Activated B cell treated with CpG ODN at 0.5 μM for 24 hours (primary cell): ENCODE data around the gene TRABD2B. TPM values are rescaled to one million over a fixed set of nuclear protein-coding genes. Genes with fewer than 3 reads are reported as not detected.

Experiments used
- ATAC-seq: fragments of 200-7000 bp; cut with Tn5 transposase; one replicate; pipeline ENCODE4 v1.10.0; 2021; ENCODE audit warnings: low read depth, mild to moderate bottlenecking, moderate library complexity
- CTCF ChIA-PET: fragments of 350-600 bp; sonication (Branson Sonifier 250); formaldehyde crosslinking; loops from one replicate; lab custom pipeline; 2021; ENCODE audit warnings: antibody characterized with exemption; lab: Charles Lee
- POLR2A ChIA-PET: fragments of 350-600 bp; sonication (Branson Sonifier 250); formaldehyde crosslinking; loops from one replicate; lab custom pipeline; 2021; ENCODE audit warnings: antibody characterized with exemption; lab: Charles Lee
- DNase-seq: peaks from one replicate; pipeline ENCODE4 v3.0.0; 2022
- H3K27ac Mint-ChIP-seq: one replicate; pipeline ENCODE4 v1.8.0; 2020; ENCODE audit warnings: mixed read lengths
- H3K27me3 Mint-ChIP-seq: one replicate; pipeline ENCODE4 v1.8.0; 2021; ENCODE audit warnings: mixed read lengths
- H3K36me3 Mint-ChIP-seq: one replicate; pipeline ENCODE4 v1.8.0; 2021; ENCODE audit warnings: low read depth, mixed read lengths
- H3K4me1 Mint-ChIP-seq: one replicate; pipeline ENCODE4 v1.8.0; 2021; ENCODE audit warnings: mixed read lengths
- H3K4me3 Mint-ChIP-seq: one replicate; pipeline ENCODE4 v1.8.0; 2020; ENCODE audit warnings: mild to moderate bottlenecking, mixed read lengths
- H3K9me3 Mint-ChIP-seq: one replicate; pipeline ENCODE4 v1.8.0; 2020; ENCODE audit warnings: mixed read lengths
- intact Hi-C: fragments of 100-400 bp; cut with micrococcal nuclease; formaldehyde crosslinking; loops from one replicate; pipeline ENCODE4 v1.15.1; 2024
- total RNA-seq: library from RNA; stranded (reverse); gene quantifications from 2 replicates; pipeline ENCODE4 v1.2.3, GENCODE V29; 2022
- TF ChIP-seq, protein P1 (sequence below): fragments of 200-600 bp; IDR thresholded peaks from one replicate; pipeline ENCODE4 v1.8.0; 2022; ENCODE audit warnings: antibody characterized with exemption, mild to moderate bottlenecking

The TRABD2B gene
- total RNA-seq, 1 donor from 2014 or later, result not detected

DNA sequence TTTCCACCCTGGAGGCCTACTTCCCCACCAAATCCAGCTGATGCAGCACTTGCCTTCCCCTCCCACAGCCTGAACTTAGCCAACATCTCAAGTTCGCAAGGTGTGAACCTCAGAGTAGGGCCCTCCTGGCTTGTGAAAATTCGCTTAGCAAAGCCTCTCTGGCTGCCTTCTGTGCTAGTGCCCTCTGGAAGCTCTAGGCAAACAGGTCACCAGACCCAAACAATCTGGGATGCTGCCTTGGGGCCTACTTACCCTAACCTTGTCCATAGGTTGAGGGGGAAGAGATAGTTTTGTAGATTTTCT, 30.3 kb upstream of the TRABD2B start:
- intact Hi-C loops, result no loop called here
- H3K36me3 Mint-ChIP-seq, result no peaks in the 10 kb centered on the region
- TF ChIP-seq, protein P1, sequence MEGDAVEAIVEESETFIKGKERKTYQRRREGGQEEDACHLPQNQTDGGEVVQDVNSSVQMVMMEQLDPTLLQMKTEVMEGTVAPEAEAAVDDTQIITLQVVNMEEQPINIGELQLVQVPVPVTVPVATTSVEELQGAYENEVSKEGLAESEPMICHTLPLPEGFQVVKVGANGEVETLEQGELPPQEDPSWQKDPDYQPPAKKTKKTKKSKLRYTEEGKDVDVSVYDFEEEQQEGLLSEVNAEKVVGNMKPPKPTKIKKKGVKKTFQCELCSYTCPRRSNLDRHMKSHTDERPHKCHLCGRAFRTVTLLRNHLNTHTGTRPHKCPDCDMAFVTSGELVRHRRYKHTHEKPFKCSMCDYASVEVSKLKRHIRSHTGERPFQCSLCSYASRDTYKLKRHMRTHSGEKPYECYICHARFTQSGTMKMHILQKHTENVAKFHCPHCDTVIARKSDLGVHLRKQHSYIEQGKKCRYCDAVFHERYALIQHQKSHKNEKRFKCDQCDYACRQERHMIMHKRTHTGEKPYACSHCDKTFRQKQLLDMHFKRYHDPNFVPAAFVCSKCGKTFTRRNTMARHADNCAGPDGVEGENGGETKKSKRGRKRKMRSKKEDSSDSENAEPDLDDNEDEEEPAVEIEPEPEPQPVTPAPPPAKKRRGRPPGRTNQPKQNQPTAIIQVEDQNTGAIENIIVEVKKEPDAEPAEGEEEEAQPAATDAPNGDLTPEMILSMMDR, result no peak
- ChIA-PET CTCF (no interaction called here), POLR2A (no interaction called here)
- DNase-seq (no peak), ATAC-seq (no peak)
- H3K4me3 Mint-ChIP-seq, result no peak overlapping the region
- no peak overlapping the region for H3K27ac Mint-ChIP-seq
- H3K27me3 Mint-ChIP-seq, result no peaks in the 10 kb centered on the region
- no peaks in the 10 kb centered on the region for H3K4me1 Mint-ChIP-seq
- H3K9me3 Mint-ChIP-seq, result no peaks in the 10 kb centered on the region

DNA sequence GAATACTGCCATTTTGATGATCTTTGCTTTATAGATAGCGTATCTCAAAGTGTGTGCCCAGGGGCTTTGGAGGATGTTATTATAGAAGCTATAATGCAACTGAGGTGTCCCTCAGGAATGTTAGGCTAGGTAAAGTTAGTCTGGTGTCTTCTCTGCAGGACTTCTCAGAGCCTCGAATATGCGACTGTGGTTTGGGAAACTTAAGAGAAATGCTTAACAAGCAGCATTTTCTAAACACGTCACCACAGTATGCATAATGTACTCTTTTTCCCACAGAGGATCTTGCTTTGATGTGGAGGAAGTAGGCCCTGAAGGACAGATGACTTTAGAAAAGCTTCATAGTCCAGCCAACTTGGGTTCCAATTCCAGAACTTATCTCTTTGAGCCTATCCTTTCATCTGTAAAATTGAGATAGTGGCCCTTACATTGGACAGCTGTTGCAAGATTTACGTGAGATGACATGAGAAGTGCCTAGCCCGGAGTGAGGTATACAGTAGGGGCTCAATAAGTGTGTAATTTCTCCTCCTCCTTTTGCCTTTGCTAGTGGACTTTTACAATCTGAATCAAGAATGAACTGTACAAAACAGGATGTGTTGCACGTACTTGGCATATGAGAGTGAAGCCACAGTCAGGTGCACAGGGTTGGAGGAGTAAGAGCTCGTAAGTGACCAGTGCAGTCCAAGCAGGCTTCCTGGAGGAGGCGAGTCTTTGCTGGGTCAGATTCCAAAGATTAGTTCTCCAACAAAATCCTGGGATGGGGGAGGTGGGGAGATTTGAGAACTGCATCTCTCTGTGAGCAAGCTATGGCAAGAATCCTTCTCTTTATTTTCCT, 29.7 kb upstream of the TRABD2B start:
- intact Hi-C loops, result no loop called here
- Mint-ChIP-seq H3K27ac (no peak overlapping the region), H3K36me3 (no peaks in the 10 kb centered on the region)

DNA sequence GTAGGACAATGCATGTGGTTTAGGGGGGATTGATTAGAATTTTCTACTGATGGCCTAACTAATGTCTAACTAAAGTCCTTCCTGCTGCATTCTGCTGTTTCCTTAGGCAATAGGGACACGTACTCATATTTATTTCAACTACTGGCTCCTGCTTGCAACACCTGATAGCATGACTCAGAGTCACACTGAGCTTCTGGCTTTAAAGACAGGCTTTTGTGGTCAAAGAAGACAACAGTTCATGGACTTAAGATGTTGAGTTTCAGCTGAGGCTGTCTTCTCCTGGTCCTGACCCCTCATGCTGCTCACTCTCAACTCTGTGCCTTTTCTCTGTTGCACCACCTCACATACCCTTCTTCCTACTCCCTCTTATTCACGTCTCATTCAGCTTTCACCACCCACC, 29.1 kb upstream of the TRABD2B start:
- Mint-ChIP-seq H3K4me3 (no peak overlapping the region), H3K36me3 (no peaks in the 10 kb centered on the region), H3K27ac (no peak overlapping the region), H3K4me1 (no peaks in the 10 kb centered on the region), H3K9me3 (no peaks in the 10 kb centered on the region), H3K27me3 (no peaks in the 10 kb centered on the region)
- intact Hi-C loops, result no loop called here
- ChIA-PET CTCF (no interaction called here), POLR2A (no interaction called here)
- DNase-seq (no peak), ATAC-seq (no peak)
- TF ChIP-seq, protein P1, result no peak

More for the DNA sequence above, 29.7 kb upstream of the TRABD2B start:
- no peak overlapping the region for H3K4me3 Mint-ChIP-seq
- TF ChIP-seq, protein P1, result no peak
- no peaks in the 10 kb centered on the region for H3K9me3 Mint-ChIP-seq
- H3K27me3 Mint-ChIP-seq, result no peaks in the 10 kb centered on the region
- H3K4me1 Mint-ChIP-seq, result no peaks in the 10 kb centered on the region
- DNase-seq (no peak), ATAC-seq (no peak)
- ChIA-PET POLR2A (no interaction called here), CTCF (no interaction called here)

DNA sequence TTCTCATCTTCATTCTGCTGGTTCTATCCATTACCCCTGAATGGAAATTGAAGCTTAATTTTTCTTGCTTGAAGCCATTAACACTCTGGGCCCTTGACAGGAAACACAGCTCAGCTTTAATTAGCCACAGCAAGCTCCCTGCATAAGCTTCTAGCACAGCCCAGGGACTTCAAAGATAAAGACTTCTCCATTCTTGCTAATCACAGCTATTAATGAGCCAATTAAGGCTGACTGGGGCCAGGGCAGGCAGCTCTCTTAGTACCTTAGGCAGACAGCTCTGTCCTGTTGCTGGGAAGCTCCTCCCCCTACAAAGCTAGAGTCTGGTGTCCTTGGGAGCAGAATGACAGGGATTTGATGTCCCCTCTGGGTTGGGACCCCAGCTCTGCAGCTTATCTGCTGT, 27.9 kb upstream of the TRABD2B start:
- Mint-ChIP-seq H3K9me3 (no peaks in the 10 kb centered on the region), H3K27me3 (peaks cover 4% of the 10 kb centered on the region), H3K4me1 (no peaks in the 10 kb centered on the region), H3K36me3 (no peaks in the 10 kb centered on the region), H3K27ac (no peak overlapping the region), H3K4me3 (no peak overlapping the region)
- ChIA-PET POLR2A (no interaction called here), CTCF (no interaction called here)
- intact Hi-C loops, result no loop called here
- ATAC-seq (no peak), DNase-seq (no peak)
- TF ChIP-seq, protein P1, result no peak

DNA sequence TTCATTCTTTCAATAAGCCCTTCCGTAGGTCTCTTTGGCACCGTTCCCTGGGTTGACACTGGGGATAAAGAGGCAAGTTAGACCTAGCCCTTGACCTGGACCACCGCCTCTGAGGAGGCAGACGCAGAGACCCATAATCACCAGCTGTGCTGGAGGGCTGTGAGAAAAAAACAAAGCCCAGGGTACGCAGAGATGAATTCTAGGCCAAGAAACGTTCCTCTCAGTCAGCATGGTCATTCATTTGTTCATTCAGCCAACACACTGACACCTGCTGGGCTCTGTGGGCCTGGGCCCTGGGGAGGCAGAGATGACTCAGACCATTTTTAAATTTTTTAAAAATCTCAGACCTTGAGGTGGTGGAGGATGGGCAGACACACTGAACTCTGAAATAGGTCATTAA, 26.3 kb upstream of the TRABD2B start:
- POLR2A ChIA-PET, result no interaction called here
- no peak for ATAC-seq
- TF ChIP-seq, protein P1, result no peak
- DNase-seq, result no peak
- peaks cover 5% of the 10 kb centered on the region for H3K27me3 Mint-ChIP-seq
- H3K4me1 Mint-ChIP-seq, result no peaks in the 10 kb centered on the region
- CTCF ChIA-PET, result interaction anchor here (1.4 kb wide), 1 partner anchor 29 kb away, joined by 3 read pairs; no protein-coding TSS in a partner anchor
- intact Hi-C loops, result no loop called here
- no peak overlapping the region for H3K27ac Mint-ChIP-seq
- H3K36me3 Mint-ChIP-seq, result no peaks in the 10 kb centered on the region
- no peaks in the 10 kb centered on the region for H3K9me3 Mint-ChIP-seq
- no peak overlapping the region for H3K4me3 Mint-ChIP-seq
